ENCODE data around the gene MSH5. TPM values are rescaled to one million over a fixed set of nuclear protein-coding genes. Genes with fewer than 3 reads are reported as not detected.

The MSH5 gene
- total and polyA plus RNA-seq, 9 of the 15 experiments (the other 6 are each of a cell fraction or from before 2014, with no cell fraction given), result 12.5 to 104 (median 46.6) TPM

DNA sequence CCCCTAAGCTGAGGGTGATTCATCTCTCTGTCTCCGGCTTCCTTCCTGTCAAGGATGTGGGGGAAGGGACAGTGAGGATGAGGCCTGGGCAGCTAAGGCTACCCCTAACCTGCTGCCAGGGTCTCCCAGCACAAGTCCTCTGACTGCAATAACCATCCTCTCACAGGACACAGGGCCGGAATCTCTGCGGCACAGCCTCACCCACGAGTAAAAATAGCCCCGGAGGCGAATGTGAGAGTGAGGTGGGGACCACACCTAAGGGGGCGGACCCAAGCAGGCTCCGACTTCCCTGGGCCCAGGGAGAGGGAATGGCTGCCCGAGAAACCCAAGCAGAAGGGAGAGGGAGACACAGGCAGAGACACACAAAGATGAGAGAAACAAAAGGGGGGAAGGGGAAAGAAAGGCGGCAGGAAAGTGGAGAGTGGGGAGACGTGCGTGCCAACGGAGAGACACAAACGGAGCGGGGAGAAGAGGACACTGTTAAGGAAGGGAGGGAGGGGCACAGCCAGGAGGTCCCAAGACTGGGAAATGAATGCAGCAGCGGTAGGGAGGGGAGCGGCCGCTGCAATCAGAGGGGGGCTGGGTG, 4.9 kb upstream of the MSH5 start (continued):
- no peak for TF ChIP-seq TAF9B (IDR thresholded peaks at IDR 0.05; ENCODE audit: partially characterized antibody)
- TF ChIP-seq, protein P1, sequence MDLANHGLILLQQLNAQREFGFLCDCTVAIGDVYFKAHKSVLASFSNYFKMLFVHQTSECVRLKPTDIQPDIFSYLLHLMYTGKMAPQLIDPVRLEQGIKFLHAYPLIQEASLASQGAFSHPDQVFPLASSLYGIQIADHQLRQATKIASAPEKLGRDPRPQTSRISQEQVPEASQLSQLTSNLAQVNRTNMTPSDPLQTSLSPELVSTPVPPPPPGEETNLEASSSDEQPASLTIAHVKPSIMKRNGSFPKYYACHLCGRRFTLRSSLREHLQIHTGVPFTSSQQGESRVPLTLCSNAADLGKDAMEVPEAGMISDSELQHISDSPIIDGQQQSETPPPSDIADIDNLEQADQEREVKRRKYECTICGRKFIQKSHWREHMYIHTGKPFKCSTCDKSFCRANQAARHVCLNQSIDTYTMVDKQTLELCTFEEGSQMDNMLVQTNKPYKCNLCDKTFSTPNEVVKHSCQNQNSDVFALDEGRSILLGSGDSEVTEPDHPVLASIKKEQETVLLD (IDR thresholded peaks at IDR 0.05), result 0 out of 2 replicates have a peak, but pooled peaks have one; percentile 60
- TF ChIP-seq TBL1XR1 (IDR thresholded peaks at IDR 0.05; ENCODE audit: low read length in 2 of 2), result peak; percentile 60 to 70; a peak in 3 of 4 replicates
- TF ChIP-seq ZNF23 (CRISPR knock-in tag; IDR thresholded peaks at IDR 0.05), result peak; percentile 10; the same call in 1 of the 2 replicates
- TF ChIP-seq, protein P2, sequence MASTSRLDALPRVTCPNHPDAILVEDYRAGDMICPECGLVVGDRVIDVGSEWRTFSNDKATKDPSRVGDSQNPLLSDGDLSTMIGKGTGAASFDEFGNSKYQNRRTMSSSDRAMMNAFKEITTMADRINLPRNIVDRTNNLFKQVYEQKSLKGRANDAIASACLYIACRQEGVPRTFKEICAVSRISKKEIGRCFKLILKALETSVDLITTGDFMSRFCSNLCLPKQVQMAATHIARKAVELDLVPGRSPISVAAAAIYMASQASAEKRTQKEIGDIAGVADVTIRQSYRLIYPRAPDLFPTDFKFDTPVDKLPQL (IDR thresholded peaks at IDR 0.05; ENCODE audit: extremely low read depth, insufficient read length), result no peak
- TF ChIP-seq HLTF (IDR thresholded peaks at IDR 0.05), result peak; percentile 95
- TF ChIP-seq ETV6 (IDR thresholded peaks at IDR 0.05; ENCODE audit: borderline replicate concordance in 1 of 2, low read depth in 2 of 2, low read length in 1 of 2), result 0 out of 4 replicates have a peak, but pooled peaks of 1 of the 2 experiments have one; percentile 34
- TF ChIP-seq ETV6 (CRISPR knock-in tag; IDR thresholded peaks at IDR 0.05; ENCODE audit: borderline replicate concordance), result no peak
- TF ChIP-seq ZNF165 (CRISPR knock-in tag; IDR thresholded peaks at IDR 0.05; ENCODE audit: borderline replicate concordance), result peak; percentile 81; the same call in 1 of the 2 replicates
- 0 out of 2 replicates have a peak, but pooled peaks have one; percentile 6 for TF ChIP-seq ZNF347 (CRISPR knock-in tag; IDR thresholded peaks at IDR 0.05; ENCODE audit: low read depth)
- peak; percentile 51; the same call in 1 of the 2 replicates for TF ChIP-seq PHB2 (IDR thresholded peaks at IDR 0.05; ENCODE audit: low read depth)
- no peak for TF ChIP-seq CBFA2T3 (IDR thresholded peaks at IDR 0.05)
- no peak for TF ChIP-seq FOXJ3 (CRISPR knock-in tag; IDR thresholded peaks at IDR 0.05)
- TF ChIP-seq, protein P3, sequence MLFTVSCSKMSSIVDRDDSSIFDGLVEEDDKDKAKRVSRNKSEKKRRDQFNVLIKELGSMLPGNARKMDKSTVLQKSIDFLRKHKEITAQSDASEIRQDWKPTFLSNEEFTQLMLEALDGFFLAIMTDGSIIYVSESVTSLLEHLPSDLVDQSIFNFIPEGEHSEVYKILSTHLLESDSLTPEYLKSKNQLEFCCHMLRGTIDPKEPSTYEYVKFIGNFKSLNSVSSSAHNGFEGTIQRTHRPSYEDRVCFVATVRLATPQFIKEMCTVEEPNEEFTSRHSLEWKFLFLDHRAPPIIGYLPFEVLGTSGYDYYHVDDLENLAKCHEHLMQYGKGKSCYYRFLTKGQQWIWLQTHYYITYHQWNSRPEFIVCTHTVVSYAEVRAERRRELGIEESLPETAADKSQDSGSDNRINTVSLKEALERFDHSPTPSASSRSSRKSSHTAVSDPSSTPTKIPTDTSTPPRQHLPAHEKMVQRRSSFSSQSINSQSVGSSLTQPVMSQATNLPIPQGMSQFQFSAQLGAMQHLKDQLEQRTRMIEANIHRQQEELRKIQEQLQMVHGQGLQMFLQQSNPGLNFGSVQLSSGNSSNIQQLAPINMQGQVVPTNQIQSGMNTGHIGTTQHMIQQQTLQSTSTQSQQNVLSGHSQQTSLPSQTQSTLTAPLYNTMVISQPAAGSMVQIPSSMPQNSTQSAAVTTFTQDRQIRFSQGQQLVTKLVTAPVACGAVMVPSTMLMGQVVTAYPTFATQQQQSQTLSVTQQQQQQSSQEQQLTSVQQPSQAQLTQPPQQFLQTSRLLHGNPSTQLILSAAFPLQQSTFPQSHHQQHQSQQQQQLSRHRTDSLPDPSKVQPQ (CRISPR knock-in tag; IDR thresholded peaks at IDR 0.05; ENCODE audit: borderline replicate concordance), result no peak
- peak; percentile 57; the same call in 1 of the 2 replicates for TF ChIP-seq BCOR (IDR thresholded peaks at IDR 0.05)
- peak; percentile 65; the same call in 1 of the 2 replicates for TF ChIP-seq PML (IDR thresholded peaks at IDR 0.05; ENCODE audit: low read length)
- no peak for TF ChIP-seq EP400 (IDR thresholded peaks at IDR 0.05)
- no peak for TF ChIP-seq NFXL1 (CRISPR knock-in tag; IDR thresholded peaks at IDR 0.05)
- peak; percentile 83 for TF ChIP-seq POLR2B (IDR thresholded peaks at IDR 0.05; ENCODE audit: low read depth, partially characterized antibody)
- no peak for TF ChIP-seq NR3C1 (CRISPR knock-in tag; IDR thresholded peaks at IDR 0.05)
- no peak for TF ChIP-seq GABPB1 (CRISPR knock-in tag; IDR thresholded peaks at IDR 0.05)
- TF ChIP-seq CREB1 (IDR thresholded peaks at IDR 0.05), result no peak
- no peak for TF ChIP-seq CREB1 (CRISPR knock-in tag; IDR thresholded peaks at IDR 0.05)
- TF ChIP-seq RCOR1 (IDR thresholded peaks at IDR 0.05; ENCODE audit: borderline replicate concordance in 1 of 2, low read depth in 2 of 2, low read length in 2 of 2), result peak in 1 of 2 experiments; percentile 95; a peak in 2 of 4 replicates
- peak; percentile 39; the same call in 1 of the 2 replicates for TF ChIP-seq PTBP1 (IDR thresholded peaks at IDR 0.05; ENCODE audit: low read depth, low read length)
- no peak for TF ChIP-seq ZNF197 (CRISPR knock-in tag; IDR thresholded peaks at IDR 0.05; ENCODE audit: low read depth)
